Loucy (cell line): ENCODE data around the gene SYNPR.

Experiments
- H2AFZ ChIP-seq: fragments of 200-600 bp; sonication (generic); 2 replicates; pipeline ENCODE4 v1.6.0; 2016; ENCODE audit warnings: antibody characterized with exemption, mild to moderate bottlenecking, low read length, moderate library complexity
- H3F3A ChIP-seq: fragments of 200-600 bp; 2 replicates; pipeline ENCODE4 v1.6.0; 2016; ENCODE audit warnings: antibody characterized with exemption, low read depth, mild to moderate bottlenecking
- H3K27me3 ChIP-seq: fragments of 200-600 bp; sonication (generic); 2 replicates; pipeline ENCODE4 v1.6.1; 2014; ENCODE audit warnings: low read length, mild to moderate bottlenecking; ENCODE audit not compliant: insufficient read depth, poor library complexity, severe bottlenecking
- H3K36me3 ChIP-seq: fragments of 200-600 bp; sonication (generic); 2 replicates; pipeline ENCODE4 v1.6.1; 2016; ENCODE audit warnings: low read length; ENCODE audit not compliant: insufficient read depth
- H3K4me1 ChIP-seq: fragments of 200-600 bp; sonication (generic); 2 replicates; pipeline ENCODE4 v1.5.1; 2014; ENCODE audit warnings: low read length, mild to moderate bottlenecking; ENCODE audit not compliant: insufficient read depth, poor library complexity, severe bottlenecking
- H3K4me2 ChIP-seq: fragments of 200-600 bp; sonication (generic); 2 replicates; pipeline ENCODE4 v1.6.0; 2014; ENCODE audit warnings: antibody characterized with exemption, low read length, low read depth, mild to moderate bottlenecking; ENCODE audit not compliant: poor library complexity, severe bottlenecking
- H3K4me3 ChIP-seq: fragments of 200-600 bp; sonication (generic); 2 replicates; pipeline ENCODE4 v1.5.1; 2014; ENCODE audit warnings: low read length, mild to moderate bottlenecking, mixed read lengths; ENCODE audit not compliant: poor library complexity, severe bottlenecking
- H3K79me2 ChIP-seq: fragments of 200-600 bp; sonication (generic); 2 replicates; pipeline ENCODE4 v1.6.1; 2014; ENCODE audit warnings: low read length; ENCODE audit not compliant: insufficient read depth
- H3K9ac ChIP-seq: fragments of 200-600 bp; sonication (generic); 2 replicates; pipeline ENCODE4 v1.6.0; 2014; ENCODE audit warnings: mild to moderate bottlenecking, low read depth, low read length, moderate library complexity; ENCODE audit not compliant: poor library complexity, severe bottlenecking
- H3K9me2 ChIP-seq: fragments of 200-600 bp; sonication (generic); replicated peaks from 2 replicates; pipeline ENCODE4 v1.6.1; 2016; ENCODE audit warnings: low read depth, low read length, mixed read lengths
- H3K9me3 ChIP-seq: fragments of 200-600 bp; sonication (generic); 2 replicates; pipeline ENCODE4 v1.6.1; 2014; ENCODE audit warnings: mild to moderate bottlenecking, antibody characterized with exemption, low read length, low read depth; ENCODE audit not compliant: insufficient read depth
- H4K20me1 ChIP-seq: fragments of 200-600 bp; sonication (generic); 2 replicates; pipeline ENCODE4 v1.6.0; 2014; ENCODE audit warnings: antibody characterized with exemption, low read length, mild to moderate bottlenecking; ENCODE audit not compliant: insufficient read depth, poor library complexity, severe bottlenecking
- CTCF ChIP-seq: fragments of 200-600 bp; sonication (generic); conservative IDR thresholded peaks from 2 replicates; pipeline ENCODE4 v1.5.1; 2014; ENCODE audit warnings: mild to moderate bottlenecking, antibody characterized with exemption, low read length
- EZH2phosphoT487 ChIP-seq: fragments of 200-600 bp; IDR thresholded peaks from 2 replicates; pipeline ENCODE4 v1.6.1; 2018; ENCODE audit warnings: antibody characterized with exemption, mild to moderate bottlenecking, moderate library complexity, borderline replicate concordance

The SYNPR gene

GRCh38 chr3:63635186-63635585 is 357.1 kb downstream of the SYNPR start:
- no peaks in the 10 kb centered on the region; the same call in 1 of the 2 replicates for H3K9me3 ChIP-seq
- H3K27me3 ChIP-seq = no peaks in the 10 kb centered on the region
- no peaks in the 10 kb centered on the region for H3K36me3 ChIP-seq
- no peak overlapping the region for H3K9ac ChIP-seq
- TF ChIP-seq CTCF (no peak), EZH2phosphoT487 (no peak)
- H3K4me2 ChIP-seq = no peak overlapping the region
- no peaks in the 10 kb centered on the region for H3K4me1 ChIP-seq
- H3K79me2 ChIP-seq = no peaks in the 10 kb centered on the region
- no peaks in the 10 kb centered on the region for H4K20me1 ChIP-seq
- no peaks in the 10 kb centered on the region for H3F3A ChIP-seq
- no peak overlapping the region for H2AFZ ChIP-seq
- no peak overlapping the region for H3K4me3 ChIP-seq
- H3K9me2 ChIP-seq = no peaks in the 10 kb centered on the region

- Histone ChIP-seq H3K4me1 (no peaks in the 10 kb centered on the region), H3K9me2 (no peaks in the 10 kb centered on the region), H3K9me3 (no peaks in the 10 kb centered on the region), H3K9ac (no peak overlapping the region), H3K4me3 (no peak overlapping the region), H3K27me3 (no peaks in the 10 kb centered on the region), H3F3A (no peaks in the 10 kb centered on the region), H2AFZ (no peak overlapping the region), H4K20me1 (no peaks in the 10 kb centered on the region), H3K4me2 (no peak overlapping the region), H3K36me3 (no peaks in the 10 kb centered on the region), H3K79me2 (no peaks in the 10 kb centered on the region)
- TF ChIP-seq EZH2phosphoT487 = no peak
- TF ChIP-seq CTCF = no peak
Observed at GRCh38 chr3:63639806-63640205, 361.7 kb downstream of the SYNPR start.

GRCh38 chr3:63642488-63642887 is 364.4 kb downstream of the SYNPR start:
- Histone ChIP-seq H3K79me2 (no peaks in the 10 kb centered on the region), H3K4me1 (no peaks in the 10 kb centered on the region), H4K20me1 (no peaks in the 10 kb centered on the region), H2AFZ (no peak overlapping the region), H3K9me3 (no peaks in the 10 kb centered on the region), H3K9ac (no peak overlapping the region), H3K27me3 (no peaks in the 10 kb centered on the region), H3K4me2 (no peak overlapping the region), H3K9me2 (no peaks in the 10 kb centered on the region), H3K4me3 (no peak overlapping the region), H3F3A (no peaks in the 10 kb centered on the region), H3K36me3 (no peaks in the 10 kb centered on the region)
- TF ChIP-seq CTCF (no peak), EZH2phosphoT487 (no peak)
